Dermis microvascular lymphatic vessel endothelial cell (primary cell): ENCODE measurements around the gene CGNL1. TPM values are rescaled to one million over a fixed set of nuclear protein-coding genes. Genes with fewer than 3 reads are reported as not detected.

Experiments
- DNase-seq, 2 donors: peaks; one replicate each; pipeline versions ENCODE4 v3.0.0 to v3.0.0-alpha.2; 2010; ENCODE audit warnings: low read depth in 2 of 2
- total RNA-seq: library from RNA; depleted of rRNA; stranded (reverse); fragments of >200 nt; gene quantifications from 2 replicates; pipeline ENCODE4 v1.2.1, GENCODE V29; 2014

The CGNL1 gene, protein sequence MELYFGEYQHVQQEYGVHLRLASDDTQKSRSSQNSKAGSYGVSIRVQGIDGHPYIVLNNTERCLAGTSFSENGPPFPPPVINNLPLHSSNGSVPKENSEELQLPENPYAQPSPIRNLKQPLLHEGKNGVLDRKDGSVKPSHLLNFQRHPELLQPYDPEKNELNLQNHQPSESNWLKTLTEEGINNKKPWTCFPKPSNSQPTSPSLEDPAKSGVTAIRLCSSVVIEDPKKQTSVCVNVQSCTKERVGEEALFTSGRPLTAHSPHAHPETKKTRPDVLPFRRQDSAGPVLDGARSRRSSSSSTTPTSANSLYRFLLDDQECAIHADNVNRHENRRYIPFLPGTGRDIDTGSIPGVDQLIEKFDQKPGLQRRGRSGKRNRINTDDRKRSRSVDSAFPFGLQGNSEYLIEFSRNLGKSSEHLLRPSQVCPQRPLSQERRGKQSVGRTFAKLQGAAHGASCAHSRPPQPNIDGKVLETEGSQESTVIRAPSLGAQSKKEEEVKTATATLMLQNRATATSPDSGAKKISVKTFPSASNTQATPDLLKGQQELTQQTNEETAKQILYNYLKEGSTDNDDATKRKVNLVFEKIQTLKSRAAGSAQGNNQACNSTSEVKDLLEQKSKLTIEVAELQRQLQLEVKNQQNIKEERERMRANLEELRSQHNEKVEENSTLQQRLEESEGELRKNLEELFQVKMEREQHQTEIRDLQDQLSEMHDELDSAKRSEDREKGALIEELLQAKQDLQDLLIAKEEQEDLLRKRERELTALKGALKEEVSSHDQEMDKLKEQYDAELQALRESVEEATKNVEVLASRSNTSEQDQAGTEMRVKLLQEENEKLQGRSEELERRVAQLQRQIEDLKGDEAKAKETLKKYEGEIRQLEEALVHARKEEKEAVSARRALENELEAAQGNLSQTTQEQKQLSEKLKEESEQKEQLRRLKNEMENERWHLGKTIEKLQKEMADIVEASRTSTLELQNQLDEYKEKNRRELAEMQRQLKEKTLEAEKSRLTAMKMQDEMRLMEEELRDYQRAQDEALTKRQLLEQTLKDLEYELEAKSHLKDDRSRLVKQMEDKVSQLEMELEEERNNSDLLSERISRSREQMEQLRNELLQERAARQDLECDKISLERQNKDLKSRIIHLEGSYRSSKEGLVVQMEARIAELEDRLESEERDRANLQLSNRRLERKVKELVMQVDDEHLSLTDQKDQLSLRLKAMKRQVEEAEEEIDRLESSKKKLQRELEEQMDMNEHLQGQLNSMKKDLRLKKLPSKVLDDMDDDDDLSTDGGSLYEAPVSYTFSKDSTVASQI
- total RNA-seq, result 25.7 and 27.7 TPM in 2 replicates

GRCh38 chr15:57375827-57376695 is at the start of gene CGNL1:
Gene CGNL1 (plus strand): TSS chr15:57376505. CDS start chr15:57438000, 61,495 bp downstream.
- DNase-seq, result peak in 1 of 2 donors; percentile 63

DNA sequence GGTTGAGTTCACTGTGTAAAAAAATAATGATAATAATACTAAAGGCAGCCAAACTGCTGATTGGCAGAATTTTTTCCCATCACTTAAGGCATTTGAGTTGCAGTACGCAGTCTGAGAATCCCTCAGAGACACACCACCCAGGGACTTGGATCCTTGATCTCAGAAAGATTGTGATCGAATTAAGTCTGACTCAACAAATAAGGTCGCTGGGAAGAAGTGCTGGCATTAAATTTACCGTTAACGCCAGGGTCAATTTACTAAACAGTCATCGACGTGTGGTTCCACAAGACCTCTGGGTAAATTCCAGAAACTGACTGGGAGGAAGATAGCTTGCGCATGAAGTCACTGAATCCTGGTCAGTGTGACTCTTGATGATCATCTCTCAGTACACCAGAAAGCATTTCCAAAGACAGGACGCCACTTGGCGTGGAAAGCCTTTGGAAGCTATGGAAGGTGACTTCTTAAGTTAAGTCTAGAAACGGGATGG is 48.3 kb upstream of the CGNL1 start:
- no peak for DNase-seq

DNA sequence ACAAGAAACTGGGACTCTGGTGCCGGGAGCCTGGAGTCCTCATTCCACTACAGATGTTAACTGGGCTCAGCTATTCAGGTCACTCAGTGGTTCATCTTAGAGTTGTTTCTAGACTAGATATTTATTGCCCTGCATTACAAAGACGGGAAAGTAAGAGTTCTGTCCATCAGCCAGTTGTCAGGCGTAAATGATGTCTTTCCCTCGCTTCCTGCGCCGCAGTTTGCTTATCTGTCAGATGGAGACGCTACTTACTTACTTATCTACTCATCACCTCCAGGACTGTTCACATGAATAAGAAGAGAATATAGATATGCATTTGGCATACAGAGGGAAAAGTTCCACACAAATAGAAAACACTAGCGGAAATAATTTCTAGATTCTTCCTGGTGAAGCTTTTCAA is 47.8 kb upstream of the CGNL1 start:
- no peak for DNase-seq

DNA sequence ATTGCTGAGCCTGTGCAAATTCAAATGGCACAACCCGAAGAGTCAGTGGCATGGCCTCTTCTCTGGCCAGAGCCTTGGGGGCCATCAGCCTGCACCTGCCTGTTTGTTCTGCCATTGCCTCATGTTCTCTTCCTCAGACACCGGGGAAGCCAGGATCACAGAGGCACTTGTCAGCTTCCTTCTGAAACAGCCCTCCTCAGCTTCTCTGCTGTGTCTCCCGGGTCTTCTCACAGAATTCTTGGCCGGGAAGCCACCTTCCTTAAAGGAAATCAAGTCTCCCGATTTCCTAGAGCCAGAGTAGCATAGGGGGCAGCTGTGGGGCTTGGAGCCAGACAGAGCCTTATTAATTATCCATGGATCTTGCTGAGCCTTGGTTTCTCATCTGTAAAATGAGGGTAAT is 47.4 kb upstream of the CGNL1 start:
- DNase-seq, result no peak

DNA sequence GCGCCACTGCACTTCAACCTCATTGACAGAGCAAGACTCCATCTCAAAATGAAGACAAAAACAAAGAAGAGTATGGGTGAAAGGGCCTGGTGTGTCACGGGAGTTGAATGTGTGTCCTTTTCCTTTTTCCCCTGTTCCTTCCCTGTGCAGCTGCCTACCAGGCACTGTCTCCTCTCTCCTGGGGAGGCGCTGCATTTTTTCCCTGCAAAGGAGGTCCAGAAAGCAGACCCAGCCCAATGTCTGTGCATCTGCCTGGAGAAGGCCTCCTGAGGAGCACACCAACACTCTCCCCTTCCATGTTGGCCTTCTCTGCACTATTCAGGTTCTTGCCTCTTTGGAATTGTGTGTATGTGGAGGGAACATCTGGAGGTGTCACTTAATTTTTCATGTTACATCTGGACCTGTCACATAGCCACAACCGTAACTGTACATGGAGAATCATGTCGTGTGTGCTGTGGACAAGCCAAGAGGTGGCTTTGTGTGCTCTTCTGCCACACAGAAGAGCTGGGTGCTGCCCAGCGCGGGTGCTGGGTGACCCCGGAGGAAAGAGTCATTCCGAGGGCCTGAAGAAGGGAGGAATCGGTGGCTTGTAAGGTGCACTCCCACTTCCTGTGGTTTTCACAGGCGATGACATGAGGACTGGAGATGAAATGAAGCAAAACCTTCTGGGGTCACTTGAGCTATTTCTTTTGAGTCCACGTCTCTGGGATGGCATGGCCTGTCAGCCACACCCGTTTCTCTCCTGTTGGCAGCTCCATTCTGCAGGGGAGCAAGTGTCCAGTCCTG is 46.5 kb upstream of the CGNL1 start:
- no peak for DNase-seq

DNA sequence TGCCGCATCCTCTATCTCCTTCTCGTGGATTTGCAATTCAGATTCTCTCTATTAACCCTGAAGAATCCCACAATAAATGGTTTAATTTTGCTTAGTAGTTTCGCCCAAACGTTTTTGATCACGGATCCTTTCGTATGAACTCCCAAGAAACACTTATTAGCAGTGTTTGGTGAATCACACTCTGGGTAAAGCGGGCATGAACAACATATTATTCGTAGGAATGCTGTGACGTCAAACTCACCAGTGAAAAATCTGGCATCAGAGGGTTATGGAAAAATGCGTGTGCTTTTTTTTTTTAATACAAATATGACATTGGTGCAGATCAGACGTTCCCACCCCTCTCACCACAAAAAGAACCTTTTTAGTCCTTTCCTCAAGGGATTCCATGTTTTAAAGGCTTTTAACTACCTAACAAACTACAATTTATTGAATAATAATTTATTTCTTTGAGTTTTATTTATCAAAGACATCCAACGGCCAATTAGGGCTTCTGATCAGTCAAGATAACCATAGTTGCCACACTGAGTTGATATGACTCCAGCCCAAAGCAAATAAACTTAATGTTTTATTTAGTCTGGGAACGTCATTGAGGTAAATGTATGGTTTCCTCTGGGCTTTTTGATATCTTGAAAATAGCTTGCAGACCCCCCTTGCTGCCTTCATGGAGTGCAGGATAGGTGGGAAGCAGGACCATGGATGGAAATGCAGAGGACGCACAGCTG is 45.5 kb upstream of the CGNL1 start:
- DNase-seq, result no peak

DNA sequence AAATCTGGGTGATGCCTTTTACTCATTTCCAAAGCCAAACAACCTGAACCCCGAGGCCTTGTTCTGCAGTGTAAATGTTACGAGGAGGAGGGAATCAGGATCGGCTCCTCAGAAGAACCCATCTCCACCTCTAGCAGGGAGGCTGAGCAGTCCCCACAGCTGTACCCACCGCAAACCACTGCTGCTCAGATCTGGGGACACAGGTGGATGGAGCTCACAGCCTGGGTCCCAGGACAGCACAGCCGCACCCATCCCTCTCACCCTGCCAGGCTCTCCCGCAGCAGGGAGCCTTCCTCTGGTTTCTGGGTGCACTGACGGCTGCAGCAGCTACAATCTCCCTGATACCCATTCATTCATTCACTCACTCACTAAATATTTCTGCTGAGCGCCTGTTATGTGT is 44.0 kb upstream of the CGNL1 start:
- no peak for DNase-seq

- DNase-seq, result no peak
These were observed 42.8 kb upstream of the CGNL1 start for GRCh38 chr15:57333487-57333886.

DNA sequence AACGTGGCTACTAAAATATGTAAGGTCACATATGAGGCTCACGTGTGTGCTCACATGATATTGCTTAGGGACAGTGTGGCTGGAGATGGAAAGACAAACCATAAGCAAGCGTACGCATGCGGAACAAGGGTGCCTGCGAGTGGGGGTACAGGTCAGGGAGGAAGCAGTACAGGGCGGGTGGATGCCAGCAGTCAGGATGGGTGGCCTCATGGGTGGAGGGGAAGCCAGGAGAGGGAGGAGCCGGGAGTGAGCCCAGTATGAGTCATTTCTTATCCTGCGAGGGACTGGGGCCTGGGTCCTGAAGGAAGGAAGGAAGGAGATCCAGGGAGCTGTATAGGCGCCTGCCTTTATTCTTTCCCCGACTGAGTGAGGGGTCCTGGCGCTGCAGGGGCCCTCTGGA is 42.0 kb upstream of the CGNL1 start:
- peak in 1 of 2 donors; percentile 82 for DNase-seq

GRCh38 chr15:57335293-57335715 is 41.0 kb upstream of the CGNL1 start:
- DNase-seq, result no peak

- peak in 1 of 2 donors; percentile 31 for DNase-seq
These were observed 40.6 kb upstream of the CGNL1 start for GRCh38 chr15:57335719-57336118.

DNA sequence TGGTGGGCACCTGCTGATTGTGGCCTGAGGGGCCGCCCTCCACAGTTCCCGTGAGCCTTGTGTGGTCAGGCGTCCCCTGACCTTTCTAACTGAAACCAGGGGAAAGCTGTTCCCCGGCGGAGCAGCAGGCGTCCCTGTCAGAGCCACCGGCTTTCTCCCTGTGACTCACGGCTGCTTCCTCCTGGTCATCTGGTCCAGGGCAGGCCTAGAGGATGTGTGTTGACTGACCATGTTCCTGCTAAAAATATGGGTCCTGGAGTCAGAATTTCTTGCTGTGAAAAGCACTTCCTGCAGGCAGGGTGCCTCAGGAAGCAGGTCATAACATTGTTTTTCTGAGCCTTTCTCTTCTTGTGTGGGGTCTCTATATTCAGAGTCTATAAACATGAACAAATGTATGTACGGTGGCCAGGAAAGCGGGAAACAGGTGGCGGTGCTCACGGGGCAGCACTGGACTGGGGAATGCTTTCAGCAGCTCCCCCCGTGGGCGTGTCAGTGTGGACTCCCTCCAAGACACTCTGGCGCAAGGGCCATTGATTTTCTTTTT is 38.4 kb upstream of the CGNL1 start:
- peak; percentile 98 to 99 for DNase-seq

DNA sequence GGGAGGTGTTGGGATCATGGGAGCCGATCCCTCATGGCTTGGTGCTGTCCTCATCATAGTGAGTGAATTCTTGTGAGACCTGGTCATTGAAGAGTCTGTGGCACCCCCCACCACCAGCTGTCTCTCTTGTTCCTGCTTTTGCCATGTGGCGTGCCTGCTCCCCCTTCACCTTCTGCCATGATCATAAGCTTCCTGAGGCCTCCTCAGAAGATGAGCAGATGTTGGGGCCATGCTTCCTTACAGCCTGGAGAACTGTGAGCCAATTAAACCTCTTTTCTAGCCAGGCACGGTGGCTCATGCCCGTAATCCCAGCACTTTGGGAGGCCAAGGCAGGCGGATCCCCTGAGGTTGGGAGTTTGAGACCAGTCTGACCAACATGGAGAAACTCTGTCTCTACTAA is 37.0 kb upstream of the CGNL1 start:
- DNase-seq, result no peak

GRCh38 chr15:57340682-57341259 is 35.5 kb upstream of the CGNL1 start:
- peak; percentile 51 to 76 for DNase-seq

- no peak for DNase-seq
These were observed 33.3 kb upstream of the CGNL1 start for GRCh38 chr15:57343048-57343447.

- DNase-seq, result no peak
These were observed 32.8 kb upstream of the CGNL1 start for GRCh38 chr15:57343498-57343897.

DNA sequence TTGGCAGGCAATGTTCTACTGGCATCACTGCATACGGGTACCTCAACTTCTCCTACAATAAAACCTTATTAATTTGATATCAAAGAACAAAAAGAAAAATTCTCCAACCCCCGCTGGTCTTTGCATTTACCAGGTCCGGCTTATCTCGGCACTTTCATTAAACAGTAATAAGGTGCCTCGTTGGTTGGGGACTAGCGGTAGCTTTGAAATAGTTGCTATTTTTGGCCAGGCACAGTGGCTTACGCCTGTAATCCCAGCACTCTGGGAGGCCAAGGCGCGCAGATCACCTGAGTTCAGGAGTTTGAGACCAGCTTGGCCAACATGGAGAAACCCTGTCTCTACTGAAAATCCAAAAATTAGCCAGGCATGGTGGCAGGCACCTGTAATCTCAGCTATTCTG is 32.0 kb upstream of the CGNL1 start:
- DNase-seq, result no peak

- peak in 1 of 2 donors; percentile 48 for DNase-seq
These were observed 30.7 kb upstream of the CGNL1 start for GRCh38 chr15:57345584-57345983.
